Hepatocyte (in vitro differentiated cells): ENCODE data around the gene DNMT3B.

Experiments
- EZH2 ChIP-seq: fragments of 200-600 bp; sonication (generic); IDR thresholded peaks from 2 replicates; pipeline ENCODE4 v1.6.1; 2016; ENCODE audit warnings: antibody characterized with exemption, mild to moderate bottlenecking, borderline replicate concordance
- TF ChIP-seq, protein P1 (sequence below): fragments of 200-600 bp; sonication (generic); IDR thresholded peaks from 2 replicates; pipeline ENCODE4 v1.5.1; 2016; ENCODE audit warnings: antibody characterized with exemption, mild to moderate bottlenecking; ENCODE audit not compliant: poor library complexity

DNA sequence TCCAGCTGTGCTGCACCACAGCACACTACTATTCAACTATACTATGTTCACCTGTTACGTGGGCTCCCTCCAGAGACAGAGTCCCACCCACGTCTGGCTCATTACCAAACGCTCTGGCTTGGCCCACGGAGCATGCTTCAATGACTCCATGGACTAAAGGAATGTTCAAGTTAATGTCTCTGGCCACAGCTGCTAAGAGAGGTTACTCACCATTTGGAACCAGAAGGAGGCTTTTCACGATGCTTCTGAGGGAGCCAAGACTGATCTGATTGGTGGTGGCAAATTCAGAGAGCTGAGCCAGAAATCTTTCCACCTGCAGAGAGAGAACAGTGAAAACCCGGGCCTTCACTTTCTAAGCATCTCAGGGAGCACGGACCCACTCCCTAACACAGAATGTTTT, 34.5 kb upstream of the DNMT3B start:
- TF ChIP-seq, protein P1, sequence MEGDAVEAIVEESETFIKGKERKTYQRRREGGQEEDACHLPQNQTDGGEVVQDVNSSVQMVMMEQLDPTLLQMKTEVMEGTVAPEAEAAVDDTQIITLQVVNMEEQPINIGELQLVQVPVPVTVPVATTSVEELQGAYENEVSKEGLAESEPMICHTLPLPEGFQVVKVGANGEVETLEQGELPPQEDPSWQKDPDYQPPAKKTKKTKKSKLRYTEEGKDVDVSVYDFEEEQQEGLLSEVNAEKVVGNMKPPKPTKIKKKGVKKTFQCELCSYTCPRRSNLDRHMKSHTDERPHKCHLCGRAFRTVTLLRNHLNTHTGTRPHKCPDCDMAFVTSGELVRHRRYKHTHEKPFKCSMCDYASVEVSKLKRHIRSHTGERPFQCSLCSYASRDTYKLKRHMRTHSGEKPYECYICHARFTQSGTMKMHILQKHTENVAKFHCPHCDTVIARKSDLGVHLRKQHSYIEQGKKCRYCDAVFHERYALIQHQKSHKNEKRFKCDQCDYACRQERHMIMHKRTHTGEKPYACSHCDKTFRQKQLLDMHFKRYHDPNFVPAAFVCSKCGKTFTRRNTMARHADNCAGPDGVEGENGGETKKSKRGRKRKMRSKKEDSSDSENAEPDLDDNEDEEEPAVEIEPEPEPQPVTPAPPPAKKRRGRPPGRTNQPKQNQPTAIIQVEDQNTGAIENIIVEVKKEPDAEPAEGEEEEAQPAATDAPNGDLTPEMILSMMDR: no peak
- no peak for TF ChIP-seq EZH2
